A549 treated with CORT108297 at 1 μM for 4 hours (cell line): ENCODE results near the gene SFT2D2. TPM values are rescaled to one million over a fixed set of nuclear protein-coding genes. Genes with fewer than 3 reads are reported as not detected.

Source experiments
- total RNA-seq: library from RNA; stranded (reverse); fragments of 200-300 nt; extraction: Qiagen RNA extraction; gene quantifications from 5 replicates; pipeline ENCODE4 v1.2.3, GENCODE V29; 2022

SFT2D2 gene
- total RNA-seq = 12.1 to 18.6 TPM (median 14.5 TPM) in 5 replicates

GRCh38 chr1:168225476-168226190 is at the start of gene SFT2D2:
TSS of gene SFT2D2 (plus strand) at chr1:168226004. CDS start at chr1:168226080, 76 bp downstream.

GRCh38 chr1:168178638-168179437 is 47.0 kb upstream of the SFT2D2 start, which contains the start of gene TIPRL:
TSS of gene TIPRL (plus strand) at chr1:168178962. CDS start at chr1:168179078, 116 bp downstream.

DNA sequence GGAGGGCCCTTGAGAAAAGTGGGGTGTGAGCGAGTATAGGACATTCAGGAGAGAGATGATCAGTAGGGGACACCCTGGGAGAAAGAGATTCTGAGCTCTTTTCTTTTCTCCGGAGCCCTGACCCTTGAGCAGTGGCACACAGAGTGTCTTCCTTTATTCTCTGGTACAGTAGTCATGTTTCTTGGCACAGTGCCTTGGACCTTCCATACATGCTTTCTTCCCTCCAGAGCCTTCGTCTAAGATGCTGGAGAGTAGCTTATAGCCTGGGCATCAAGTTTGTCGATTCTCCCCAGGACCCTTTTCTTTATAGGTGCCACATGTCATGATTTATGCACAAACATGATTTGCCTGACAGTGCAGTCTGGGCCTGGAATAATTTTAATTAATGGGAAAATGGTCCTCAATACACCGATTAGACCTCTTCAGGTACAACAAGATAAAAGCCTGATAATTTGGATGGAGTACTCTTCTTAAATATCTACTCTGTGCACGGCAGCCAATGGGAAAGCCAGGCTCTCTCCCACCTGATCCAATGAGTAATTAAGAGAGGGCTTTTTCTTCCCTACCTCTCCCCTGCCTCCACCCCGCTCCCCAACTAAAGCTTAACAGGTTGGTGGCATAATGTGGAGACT is 54.6 kb downstream of the SFT2D2 start, which contains the start of gene TBX19:
Gene TBX19, plus strand, starts transcription at position 582 of the 632 bp plus-strand sequence. CDS start 214 bp downstream, outside the sequence.

Other genes starting within 250 kb of the SFT2D2 start
- gene GPR161, start 89.1 kb upstream of the SFT2D2 start, total RNA-seq = 9.5 to 17.8 TPM (median 15.2 TPM) in 5 replicates
- gene TIPRL, start 47.0 kb upstream of the SFT2D2 start, total RNA-seq = 28.7 to 37.6 TPM (median 33.6 TPM) in 5 replicates
- gene TBX19, start 54.9 kb downstream of the SFT2D2 start, total RNA-seq = 0.60 to 0.98 TPM (median 0.78 TPM) in 5 replicates